HG02884 (cell line): ENCODE data around the gene BIK.

ENCODE experiments used
- ATAC-seq: cut with Tn5 transposase; IDR thresholded peaks from one replicate; pipeline ENCODE4 v1.9.1; 2021; ENCODE audit warnings: mild to moderate bottlenecking, moderate library complexity; ENCODE audit not compliant: unreplicated experiment

BIK gene

GRCh38 chr22:43176090-43176489 lies 65.5 kb downstream of the BIK start:
- no peak for ATAC-seq

- no peak for ATAC-seq
Observed at GRCh38 chr22:43177479-43177878, 66.9 kb downstream of the BIK start.
